Sigmoid colon (tissue), 4 donors: ENCODE measurements around the gene TMEM229B.

Experiments used
- EP300 ChIP-seq, 4 donors: sonication (generic); formaldehyde crosslinking; IDR thresholded peaks; one replicate each; pipeline ENCODE4 v1.6.1; 2017; ENCODE audit warnings: antibody characterized with exemption in 4 of 4
- POLR2A ChIP-seq, 2 donors: fragments of 450-650 bp; IDR thresholded peaks; one replicate each; pipeline ENCODE4 v1.6.1; 2016; ENCODE audit warnings: antibody characterized with exemption in 2 of 2, mild to moderate bottlenecking in 2 of 2, moderate library complexity in 2 of 2
- POLR2AphosphoS5 ChIP-seq, 4 donors: sonication (generic); formaldehyde crosslinking; IDR thresholded peaks; one replicate each; pipeline ENCODE4 v1.6.1; 2017; ENCODE audit warnings: antibody characterized with exemption in 4 of 4
- TF ChIP-seq, protein P1 (sequence below), 4 experiments: fragments of 450-650 bp in 3 of 4; fragments of 200-600 bp in 1 of 4; IDR thresholded peaks; one replicate each; pipeline ENCODE4 v1.5.1; 2016 to 2019; ENCODE audit warnings: antibody characterized with exemption in 4 of 4, mild to moderate bottlenecking in 3 of 4, moderate library complexity in 2 of 4

DNA sequence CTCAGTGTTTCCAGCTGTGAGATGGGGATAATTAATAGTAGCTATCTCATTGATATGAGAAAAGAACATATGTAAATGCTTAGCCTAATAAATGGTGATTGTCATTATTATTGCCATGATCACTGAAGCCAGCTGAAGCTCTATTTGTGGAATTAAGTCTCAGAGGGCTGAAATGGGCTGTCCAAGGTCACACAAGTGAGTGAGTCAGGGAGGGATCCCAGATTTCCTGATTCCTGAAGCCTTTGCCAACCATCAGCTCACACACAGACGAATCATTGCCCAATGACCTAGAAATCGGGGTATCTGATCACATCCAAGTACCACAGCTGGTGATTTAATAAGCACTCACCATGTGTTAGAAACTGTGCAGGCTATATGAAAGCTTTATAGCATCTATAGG is 21.6 kb upstream of the TMEM229B start:
- TF ChIP-seq, protein P1, sequence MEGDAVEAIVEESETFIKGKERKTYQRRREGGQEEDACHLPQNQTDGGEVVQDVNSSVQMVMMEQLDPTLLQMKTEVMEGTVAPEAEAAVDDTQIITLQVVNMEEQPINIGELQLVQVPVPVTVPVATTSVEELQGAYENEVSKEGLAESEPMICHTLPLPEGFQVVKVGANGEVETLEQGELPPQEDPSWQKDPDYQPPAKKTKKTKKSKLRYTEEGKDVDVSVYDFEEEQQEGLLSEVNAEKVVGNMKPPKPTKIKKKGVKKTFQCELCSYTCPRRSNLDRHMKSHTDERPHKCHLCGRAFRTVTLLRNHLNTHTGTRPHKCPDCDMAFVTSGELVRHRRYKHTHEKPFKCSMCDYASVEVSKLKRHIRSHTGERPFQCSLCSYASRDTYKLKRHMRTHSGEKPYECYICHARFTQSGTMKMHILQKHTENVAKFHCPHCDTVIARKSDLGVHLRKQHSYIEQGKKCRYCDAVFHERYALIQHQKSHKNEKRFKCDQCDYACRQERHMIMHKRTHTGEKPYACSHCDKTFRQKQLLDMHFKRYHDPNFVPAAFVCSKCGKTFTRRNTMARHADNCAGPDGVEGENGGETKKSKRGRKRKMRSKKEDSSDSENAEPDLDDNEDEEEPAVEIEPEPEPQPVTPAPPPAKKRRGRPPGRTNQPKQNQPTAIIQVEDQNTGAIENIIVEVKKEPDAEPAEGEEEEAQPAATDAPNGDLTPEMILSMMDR (IDR thresholded peaks at IDR 0.05), result no peak
- no peak for TF ChIP-seq EP300 (IDR thresholded peaks at IDR 0.05)
- TF ChIP-seq POLR2A (IDR thresholded peaks at IDR 0.05), result no peak
- no peak for TF ChIP-seq POLR2AphosphoS5 (IDR thresholded peaks at IDR 0.05)
